Effector memory CD4-positive, alpha-beta T cell (primary cell): ENCODE measurements around the gene FAHD1.

Experiments used
- DNase-seq, 3 donors: peaks; one replicate each; pipeline ENCODE4 v3.0.0-alpha.2; 2020
- H3K27ac ChIP-seq: 2 replicates; pipeline ENCODE4 v1.7.0; 2013; ENCODE audit warnings: mild to moderate bottlenecking, low read length, moderate library complexity; ENCODE audit not compliant: insufficient read depth, poor library complexity, severe bottlenecking
- H3K27me3 ChIP-seq: replicated peaks from 2 replicates; pipeline ENCODE4 v1.7.0; 2013; ENCODE audit warnings: mild to moderate bottlenecking, low read length; ENCODE audit not compliant: insufficient read depth, control insufficient read depth, poor library complexity, severe bottlenecking
- H3K36me3 ChIP-seq: 2 replicates; pipeline ENCODE4 v1.7.0; 2013; ENCODE audit warnings: mild to moderate bottlenecking, low read length, moderate library complexity; ENCODE audit not compliant: control insufficient read depth, insufficient read depth
- H3K4me1 ChIP-seq: 2 replicates; pipeline ENCODE4 v1.7.0; 2013; ENCODE audit warnings: low read length, mild to moderate bottlenecking; ENCODE audit not compliant: control insufficient read depth, insufficient read depth, poor library complexity, severe bottlenecking
- H3K4me3 ChIP-seq: 2 replicates; pipeline ENCODE4 v1.7.0; 2013; ENCODE audit warnings: low read length, low read depth, mild to moderate bottlenecking; ENCODE audit not compliant: insufficient read depth, poor library complexity, severe bottlenecking
- H3K9me3 ChIP-seq: 2 replicates; pipeline ENCODE4 v1.7.0; 2013; ENCODE audit warnings: mild to moderate bottlenecking, low read length, moderate library complexity; ENCODE audit not compliant: control insufficient read depth
- total RNA-seq, 3 donors: gene quantifications; one replicate each; lab custom pipeline; 2026; lab: John Stamatoyannopoulos, UW

Gene FAHD1
- total RNA-seq = 5.2 to 7.7 (median 6.6) reads per million in 3 donors

DNA sequence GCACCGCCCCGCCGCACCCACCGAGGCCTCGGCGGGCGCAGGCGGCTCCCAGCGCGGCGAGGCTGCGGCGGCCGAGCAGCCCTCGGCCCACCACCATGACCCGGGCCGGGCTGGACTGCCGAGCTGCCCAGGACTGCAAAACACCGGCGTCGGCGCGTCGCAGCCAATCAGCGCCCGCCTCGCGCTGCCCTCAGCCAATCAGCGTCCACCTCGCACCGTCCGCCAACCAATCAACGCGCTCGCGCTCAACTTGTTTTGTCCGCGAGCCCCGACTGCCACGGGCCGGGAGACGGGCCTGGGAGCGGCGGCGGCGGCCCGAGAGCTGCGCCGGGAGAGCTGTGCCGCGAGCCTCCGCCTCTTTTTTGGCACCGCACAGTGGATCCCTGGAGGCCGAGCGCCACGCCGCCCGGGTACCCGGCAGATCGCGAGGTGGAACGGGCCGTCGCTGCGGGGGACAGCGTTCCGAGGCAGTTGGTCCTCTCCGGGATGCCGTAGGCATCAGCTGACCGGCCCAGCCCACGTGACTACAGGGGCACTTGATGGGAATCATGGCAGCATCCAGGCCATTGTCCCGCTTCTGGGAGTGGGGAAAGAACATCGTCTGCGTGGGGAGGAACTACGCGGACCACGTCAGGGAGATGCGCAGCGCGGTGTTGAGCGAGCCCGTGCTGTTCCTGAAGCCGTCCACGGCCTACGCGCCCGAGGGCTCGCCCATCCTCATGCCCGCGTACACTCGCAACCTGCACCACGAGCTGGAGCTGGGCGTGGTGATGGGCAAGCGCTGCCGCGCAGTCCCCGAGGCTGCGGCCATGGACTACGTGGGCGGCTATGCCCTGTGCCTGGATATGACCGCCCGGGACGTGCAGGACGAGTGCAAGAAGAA is at the start of gene FAHD1, which contains the start of gene HAGH:
Gene FAHD1, plus strand, starts transcription at position 516 of the 883 bp plus-strand sequence. Its CDS starts 33 bp downstream, at position 549.
Gene HAGH, minus strand, starts transcription at position 135 of the 883 bp plus-strand sequence. Its CDS starts 38 bp downstream, at position 97.
- H3K36me3 ChIP-seq = peaks cover 11% of the 10 kb centered on the region
- peaks cover 21% of the 10 kb centered on the region for H3K4me1 ChIP-seq
- no peaks in the 10 kb centered on the region for H3K9me3 ChIP-seq
- H3K27me3 ChIP-seq = no peaks in the 10 kb centered on the region
- peak within 1 kb of the TSS; percentile 94 for H3K4me3 ChIP-seq
- peak within 1 kb of the TSS; percentile 77 for H3K27ac ChIP-seq
- DNase-seq = peak; percentile 81 to 86 (median 84)

DNA sequence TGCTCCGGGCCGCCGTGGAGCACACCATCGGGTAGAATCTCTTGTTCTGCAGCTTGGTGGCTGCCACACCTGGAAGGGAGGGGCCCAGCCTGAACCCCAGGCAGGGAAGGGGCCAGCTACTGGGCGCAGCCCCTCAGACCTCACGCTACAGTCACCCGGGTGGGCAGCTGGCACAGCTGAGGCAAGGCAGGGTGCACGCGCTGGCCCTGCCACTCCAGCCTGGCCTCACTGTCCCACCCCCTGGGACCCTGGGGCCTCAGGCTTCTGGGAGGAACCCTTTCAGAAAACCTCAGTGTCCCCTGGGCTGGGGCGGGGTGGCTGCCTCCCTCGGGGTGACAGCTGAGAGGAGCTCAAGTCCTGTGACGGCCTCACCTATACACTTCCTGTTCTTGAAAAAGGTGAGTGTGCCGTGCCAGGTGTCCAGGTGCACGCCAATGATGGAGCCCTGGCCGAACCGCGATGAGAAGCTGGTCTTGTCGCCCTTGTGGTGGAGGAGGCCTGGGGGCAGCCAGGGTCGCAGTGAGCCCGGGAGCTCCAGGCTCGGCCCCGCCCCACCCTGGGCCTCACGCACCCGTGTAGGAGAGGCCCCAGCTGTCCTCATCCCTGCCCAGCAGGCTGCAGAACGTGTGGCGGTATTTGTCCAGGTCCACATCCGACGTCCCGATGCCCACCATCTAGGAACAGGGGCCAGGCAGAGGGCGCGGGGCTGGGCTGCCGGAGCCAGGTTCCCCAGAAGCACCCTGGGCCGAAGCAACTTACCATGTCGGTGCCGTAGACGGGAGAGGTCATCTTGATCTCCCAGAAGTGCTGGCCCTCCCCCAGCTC is 49.4 kb upstream of the FAHD1 start:
- no peak for DNase-seq
- Histone ChIP-seq H3K27me3 (no peaks in the 10 kb centered on the region), H3K4me1 (peaks cover 21% of the 10 kb centered on the region), H3K36me3 (peaks cover 27% of the 10 kb centered on the region), H3K4me3 (no peak overlapping the region), H3K27ac (no peak overlapping the region), H3K9me3 (no peaks in the 10 kb centered on the region)

DNA sequence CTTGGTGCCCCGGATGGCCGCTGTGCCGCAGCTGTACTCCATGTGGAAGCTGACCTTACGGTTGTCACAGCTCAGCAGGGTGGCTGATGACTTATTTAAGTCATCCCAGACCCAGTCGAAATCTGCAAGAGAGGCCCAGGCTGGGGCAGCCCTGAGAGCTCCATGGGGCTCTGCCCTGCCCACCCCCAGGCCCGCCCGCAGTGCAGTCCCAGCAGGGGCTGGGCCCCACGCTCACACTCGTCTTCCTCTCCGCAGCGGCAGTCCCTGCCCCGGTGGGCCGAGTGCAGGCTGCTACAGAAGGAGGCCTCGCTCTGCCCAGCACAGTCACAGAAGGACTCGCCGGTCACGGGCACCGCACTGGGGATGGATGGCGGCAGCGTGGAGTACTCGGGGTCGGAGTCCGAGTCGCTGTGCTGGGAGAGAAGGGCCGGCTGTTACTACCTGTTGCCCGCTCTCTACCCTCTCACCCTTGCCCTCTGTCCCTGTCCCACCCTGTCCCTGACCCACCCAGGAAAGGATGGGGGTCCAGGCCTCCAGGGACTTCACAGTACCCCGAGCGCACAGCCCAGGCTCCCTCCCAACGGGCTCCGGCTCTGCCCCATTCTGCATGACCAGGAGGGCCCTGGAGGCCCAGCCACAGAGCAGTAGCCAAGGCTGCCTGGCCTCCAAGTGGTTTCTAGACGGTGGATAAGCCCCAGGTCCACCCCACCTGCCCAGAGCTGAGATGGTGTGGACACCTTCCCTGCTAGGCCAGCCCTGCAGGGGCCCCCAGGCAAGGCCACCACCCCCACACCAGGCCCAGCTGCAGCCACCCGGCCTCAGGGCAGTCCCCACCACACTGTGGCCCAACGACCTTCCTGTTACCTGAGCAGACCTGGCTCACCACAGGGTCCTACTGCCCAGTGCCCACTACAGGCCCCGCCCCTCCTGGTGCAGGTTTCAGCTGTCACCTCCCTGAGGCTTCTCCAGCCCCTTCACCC is 48.5 kb upstream of the FAHD1 start:
- Histone ChIP-seq H3K9me3 (no peaks in the 10 kb centered on the region), H3K27me3 (no peaks in the 10 kb centered on the region), H3K4me1 (peaks cover 20% of the 10 kb centered on the region), H3K36me3 (peaks cover 27% of the 10 kb centered on the region), H3K4me3 (no peak overlapping the region), H3K27ac (no peak overlapping the region)
- DNase-seq = no peak

DNA sequence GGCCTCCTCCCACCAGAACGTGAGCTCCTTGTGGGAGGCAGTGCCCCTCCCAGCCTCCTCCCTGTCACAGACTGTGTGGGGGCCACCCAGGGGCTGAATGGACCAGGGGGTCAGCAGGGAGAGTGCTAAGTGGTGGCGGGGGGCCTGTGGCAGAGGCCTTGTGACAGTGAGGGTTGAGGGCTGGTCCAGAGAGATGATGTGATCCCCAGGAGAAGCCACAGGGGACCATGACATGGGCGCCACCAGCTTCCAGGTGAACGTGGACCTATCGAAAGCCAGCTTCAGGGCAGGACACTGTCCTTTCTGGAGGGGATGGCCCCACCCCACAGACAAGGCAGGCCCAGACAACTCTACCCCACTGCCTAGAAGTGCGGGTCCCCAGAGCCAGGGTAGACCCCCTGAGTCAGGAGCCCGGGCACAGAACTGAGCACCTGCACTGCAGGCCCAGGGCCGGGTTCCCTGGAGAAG is 47.7 kb upstream of the FAHD1 start:
- Histone ChIP-seq H3K27me3 (no peaks in the 10 kb centered on the region), H3K9me3 (no peaks in the 10 kb centered on the region), H3K36me3 (peaks cover 27% of the 10 kb centered on the region), H3K27ac (no peak overlapping the region), H3K4me1 (peaks cover 13% of the 10 kb centered on the region), H3K4me3 (no peak overlapping the region)
- DNase-seq = no peak

DNA sequence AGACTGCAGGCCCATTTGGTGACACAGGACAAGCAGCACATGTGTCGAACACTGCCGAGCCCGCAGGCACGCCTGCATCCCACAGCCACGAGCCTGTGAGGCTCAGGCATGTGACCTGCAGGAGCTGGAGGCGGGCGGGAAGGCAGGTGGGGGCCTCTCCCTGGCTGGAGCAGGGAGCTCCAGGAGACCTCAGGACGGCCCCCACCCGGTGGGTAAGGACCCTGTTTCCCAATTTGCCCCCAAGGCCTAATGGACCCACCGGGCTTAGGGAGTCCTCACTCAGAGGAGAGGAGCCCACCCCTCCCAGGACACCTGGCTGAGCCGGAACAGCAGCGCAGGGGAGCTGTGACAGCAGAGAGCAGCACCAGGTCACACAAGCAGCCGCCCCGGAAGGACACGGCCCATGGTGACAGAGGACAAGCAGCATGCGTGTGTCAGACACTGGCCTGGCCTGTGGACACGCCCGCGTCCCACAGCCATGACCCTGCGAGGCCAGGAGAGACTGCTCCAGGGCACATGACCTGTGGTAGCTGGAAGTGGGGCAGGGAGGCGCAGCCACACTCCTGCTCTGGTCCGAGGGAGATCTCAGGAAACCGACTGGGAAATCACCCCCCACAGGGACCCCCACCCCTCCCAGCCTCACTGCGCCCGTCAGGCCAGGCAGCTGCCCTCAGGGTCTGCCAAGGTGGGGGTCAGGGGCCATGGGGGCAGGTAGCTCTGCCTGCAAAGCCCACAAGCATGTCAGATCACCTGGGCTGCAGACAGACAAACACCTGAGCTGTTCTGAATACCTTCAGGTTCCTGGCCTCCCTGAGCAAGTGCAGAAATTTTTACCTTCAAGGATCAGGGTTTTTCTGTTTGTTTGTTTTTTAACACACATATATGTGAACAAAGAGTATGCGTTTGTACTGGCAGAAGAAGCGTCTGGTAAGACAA is 47.0 kb upstream of the FAHD1 start:
- Histone ChIP-seq H3K27ac (no peak overlapping the region), H3K9me3 (no peaks in the 10 kb centered on the region), H3K27me3 (no peaks in the 10 kb centered on the region), H3K4me1 (peaks cover 9% of the 10 kb centered on the region), H3K36me3 (peaks cover 27% of the 10 kb centered on the region), H3K4me3 (no peak overlapping the region)
- DNase-seq = no peak

DNA sequence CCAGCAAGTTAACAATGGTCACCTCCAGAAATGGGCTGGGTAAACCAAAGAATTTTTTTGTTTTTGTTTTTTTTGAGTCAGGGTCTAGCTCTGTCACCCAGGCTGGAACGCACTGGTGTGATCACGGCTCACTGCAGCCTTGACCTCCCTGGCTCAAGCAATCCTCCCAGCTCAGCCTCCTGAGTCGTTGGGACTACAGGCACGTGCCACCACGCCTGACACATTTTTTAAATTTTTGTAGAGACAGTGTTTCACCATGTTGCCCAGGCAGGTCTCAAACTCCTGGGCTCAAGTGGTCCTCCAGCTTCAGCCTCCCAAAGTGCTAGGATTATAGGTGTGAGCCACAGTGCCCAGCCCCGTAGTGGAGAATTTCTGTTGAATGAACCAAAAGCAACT is 46.3 kb upstream of the FAHD1 start:
- peaks cover 9% of the 10 kb centered on the region for H3K4me1 ChIP-seq

DNA sequence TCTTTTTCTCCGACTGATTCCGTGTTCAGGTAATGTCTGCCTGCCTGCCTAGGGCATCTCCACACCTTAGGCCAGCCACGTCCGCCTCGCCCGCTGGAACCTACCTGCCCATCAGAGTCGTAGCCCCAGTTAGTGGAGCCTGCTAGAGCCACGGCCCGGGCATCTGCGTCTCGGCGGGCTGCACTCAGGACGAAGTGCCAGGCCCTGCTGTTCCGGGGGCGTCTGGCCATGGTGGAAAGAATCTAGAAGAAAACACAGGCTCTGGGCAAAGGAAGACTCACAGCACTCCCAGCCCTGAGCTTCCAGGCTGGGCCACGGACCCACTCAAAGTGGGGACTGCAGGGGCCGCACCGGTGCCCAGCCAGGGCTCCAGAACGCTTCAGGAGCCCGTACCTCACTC is 45.8 kb upstream of the FAHD1 start:
- Histone ChIP-seq H3K4me3 (peak overlapping the region; percentile 81), H3K27ac (no peak overlapping the region), H3K9me3 (no peaks in the 10 kb centered on the region), H3K36me3 (peaks cover 20% of the 10 kb centered on the region), H3K27me3 (no peaks in the 10 kb centered on the region), H3K4me1 (peaks cover 9% of the 10 kb centered on the region)
- no peak for DNase-seq

More for the DNA sequence above, 46.3 kb upstream of the FAHD1 start:
- peaks cover 25% of the 10 kb centered on the region for H3K36me3 ChIP-seq
- H3K9me3 ChIP-seq = no peaks in the 10 kb centered on the region
- DNase-seq = no peak
- H3K4me3 ChIP-seq = no peak overlapping the region
- no peak overlapping the region for H3K27ac ChIP-seq
- H3K27me3 ChIP-seq = no peaks in the 10 kb centered on the region

DNA sequence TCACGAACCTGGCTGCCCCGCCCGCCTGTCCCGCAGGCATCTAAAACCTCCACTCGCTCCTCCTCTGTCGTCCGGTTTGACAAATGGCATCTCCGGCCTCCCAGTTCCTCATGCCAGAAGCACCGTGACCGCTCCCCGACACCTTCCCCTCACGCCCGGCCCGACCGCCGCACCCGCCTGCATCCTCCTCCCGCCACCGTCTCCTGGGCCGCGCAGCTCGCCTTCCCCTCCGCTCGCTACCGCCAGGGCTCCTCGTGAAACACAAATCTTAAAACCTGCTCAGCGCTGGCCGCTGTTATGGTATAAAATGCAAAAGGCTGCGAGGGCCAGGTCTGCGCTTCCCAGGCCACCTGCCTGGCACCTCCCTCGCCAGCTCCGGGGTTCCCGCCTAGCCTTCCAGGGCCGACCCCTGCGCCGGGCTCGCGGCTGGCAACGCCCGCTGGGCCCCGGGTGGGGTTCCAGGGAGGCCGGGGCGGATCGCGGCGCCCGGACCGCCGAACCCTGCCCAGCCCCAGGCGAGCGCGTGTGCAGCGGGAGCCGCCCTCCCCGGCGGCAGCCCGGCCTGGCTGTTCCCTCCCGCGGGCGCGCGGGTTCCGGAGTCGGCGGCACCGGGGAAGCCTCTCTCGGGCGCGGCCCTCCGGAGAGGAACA is 45.1 kb upstream of the FAHD1 start:
- DNase-seq = peak in 2 of 3 donors; percentile 18 to 20
- Histone ChIP-seq H3K4me3 (peak overlapping the region; percentile 81), H3K36me3 (peaks cover 20% of the 10 kb centered on the region), H3K9me3 (no peaks in the 10 kb centered on the region), H3K27ac (peak overlapping the region; percentile 82), H3K4me1 (peaks cover 9% of the 10 kb centered on the region), H3K27me3 (no peaks in the 10 kb centered on the region)
